Activated CD8-positive, alpha-beta T cell treated with anti-CD3 and anti-CD28 coated beads, Interleukin-2, amount 10 ng/mL, durations not matched to agents 7 days and 5 days (primary cell): ENCODE data around the gene SGK1. TPM values are rescaled to one million over a fixed set of nuclear protein-coding genes. Genes with fewer than 3 reads are reported as not detected.
"Not testable (repeated sequence)": the region's sequence is repeated elsewhere in the genome, so short reads cannot be mapped to it uniquely, and the experiment has no call there.

Source experiments
- ATAC-seq: fragments of 150-1000 bp; cut with Tn5 transposase; one replicate; pipeline ENCODE4 v1.10.0; 2021; ENCODE audit warnings: moderate library complexity
- CTCF ChIA-PET: fragments of 350-600 bp; sonication (Branson Sonifier 250); formaldehyde crosslinking; loops from one replicate; lab custom pipeline; 2021; ENCODE audit warnings: antibody characterized with exemption; lab: Charles Lee
- POLR2A ChIA-PET: fragments of 350-600 bp; sonication (Branson Sonifier 250); formaldehyde crosslinking; loops from one replicate; lab custom pipeline; 2021; ENCODE audit warnings: antibody characterized with exemption; lab: Charles Lee
- DNase-seq: peaks from one replicate; pipeline ENCODE4 v3.0.0-alpha.2; 2020
- H3K27ac Mint-ChIP-seq: one replicate; pipeline ENCODE4 v1.8.0; 2021; ENCODE audit warnings: mild to moderate bottlenecking, mixed read lengths
- H3K27me3 Mint-ChIP-seq: one replicate; pipeline ENCODE4 v1.8.0; 2021; ENCODE audit warnings: low read depth, mixed read lengths
- H3K36me3 Mint-ChIP-seq: one replicate; pipeline ENCODE4 v1.8.0; 2021; ENCODE audit warnings: low read depth, mixed read lengths
- H3K4me1 Mint-ChIP-seq: one replicate; pipeline ENCODE4 v1.8.0; 2021; ENCODE audit warnings: low read depth, mixed read lengths
- H3K4me3 Mint-ChIP-seq: one replicate; pipeline ENCODE4 v1.8.0; 2021; ENCODE audit warnings: mild to moderate bottlenecking, mixed read lengths
- H3K9me3 Mint-ChIP-seq: one replicate; pipeline ENCODE4 v1.8.0; 2022; ENCODE audit warnings: mixed read lengths; ENCODE audit not compliant: insufficient read depth
- total RNA-seq, 2 experiments: library from RNA; stranded (reverse); gene quantifications; one replicate each; pipeline ENCODE4 v1.2.3, GENCODE V29; 2021

SGK1 gene
- total RNA-seq, 2 experiments from 2014 or later = 21.2 to 23.2 TPM

GRCh38 chr6:134314006-134314821, 3.7 kb downstream of the SGK1 start:
- CTCF ChIA-PET = interaction anchor here (0.7 to 1.5 kb wide), 5 partner anchors 19 to 158 kb away, joined by 3 to 5 read pairs (median 3); no protein-coding TSS in a partner anchor
- peaks cover 27% of the 10 kb centered on the region for H3K4me1 Mint-ChIP-seq
- no peaks in the 10 kb centered on the region for H3K9me3 Mint-ChIP-seq
- DNase-seq (no peak), ATAC-seq (no peak)
- no peaks in the 10 kb centered on the region for H3K36me3 Mint-ChIP-seq
- no peak overlapping the region for H3K4me3 Mint-ChIP-seq
- POLR2A ChIA-PET = no interaction called here
- peaks cover 22% of the 10 kb centered on the region for H3K27me3 Mint-ChIP-seq
- H3K27ac Mint-ChIP-seq = no peak overlapping the region

- H3K9me3 Mint-ChIP-seq = no peaks in the 10 kb centered on the region
- peaks cover 15% of the 10 kb centered on the region for H3K27me3 Mint-ChIP-seq
- ATAC-seq (no peak), DNase-seq (no peak)
- CTCF ChIA-PET = no interaction called here
- peaks cover 15% of the 10 kb centered on the region for H3K4me1 Mint-ChIP-seq
- H3K4me3 Mint-ChIP-seq = no peak overlapping the region
- H3K27ac Mint-ChIP-seq = no peak overlapping the region
- H3K36me3 Mint-ChIP-seq = no peaks in the 10 kb centered on the region
- POLR2A ChIA-PET = no interaction called here
Measured at GRCh38 chr6:134312038-134312660, 5.8 kb downstream of the SGK1 start.

GRCh38 chr6:134310817-134311216, 7.1 kb downstream of the SGK1 start:
- Mint-ChIP-seq H3K27me3 (peaks cover 11% of the 10 kb centered on the region), H3K36me3 (no peaks in the 10 kb centered on the region), H3K4me1 (peaks cover 7% of the 10 kb centered on the region), H3K9me3 (no peaks in the 10 kb centered on the region), H3K27ac (no peak overlapping the region), H3K4me3 (no peak overlapping the region)
- ATAC-seq (no peak), DNase-seq (no peak)
- ChIA-PET CTCF (no interaction called here), POLR2A (no interaction called here)

GRCh38 chr6:134309983-134310605, 7.8 kb downstream of the SGK1 start:
- Mint-ChIP-seq H3K4me1 (peaks cover 10% of the 10 kb centered on the region), H3K9me3 (no peaks in the 10 kb centered on the region), H3K27me3 (peaks cover 11% of the 10 kb centered on the region), H3K36me3 (no peaks in the 10 kb centered on the region), H3K4me3 (no peak overlapping the region), H3K27ac (no peak overlapping the region)
- POLR2A ChIA-PET = no interaction called here
- CTCF ChIA-PET = no interaction called here
- ATAC-seq = no peak
- no peak for DNase-seq

- H3K9me3 Mint-ChIP-seq = no peaks in the 10 kb centered on the region
- ATAC-seq = no peak
- ChIA-PET POLR2A (no interaction called here), CTCF (interaction anchor here (2.2 kb wide), 1 partner anchor 8 kb away, joined by 6 read pairs; the partner anchor contains the start of gene SGK1)
- H3K27ac Mint-ChIP-seq = no peak overlapping the region
- H3K4me3 Mint-ChIP-seq = no peak overlapping the region
- DNase-seq = no peak
- H3K36me3 Mint-ChIP-seq = no peaks in the 10 kb centered on the region
- H3K27me3 Mint-ChIP-seq = peaks cover 11% of the 10 kb centered on the region
- peaks cover 13% of the 10 kb centered on the region for H3K4me1 Mint-ChIP-seq
Measured at GRCh38 chr6:134309227-134309626, 8.7 kb downstream of the SGK1 start.

- Mint-ChIP-seq H3K4me3 (no peak overlapping the region), H3K27me3 (peaks cover 11% of the 10 kb centered on the region), H3K4me1 (peaks cover 13% of the 10 kb centered on the region), H3K36me3 (no peaks in the 10 kb centered on the region), H3K27ac (no peak overlapping the region), H3K9me3 (no peaks in the 10 kb centered on the region)
- ChIA-PET CTCF (interaction anchor here (2.2 kb wide), 1 partner anchor 9 kb away, joined by 6 read pairs; the partner anchor contains the start of gene SGK1), POLR2A (no interaction called here)
- ATAC-seq (no peak), DNase-seq (no peak)
Measured at GRCh38 chr6:134308800-134309199, 9.1 kb downstream of the SGK1 start.

- Mint-ChIP-seq H3K4me1 (peaks cover 7% of the 10 kb centered on the region), H3K36me3 (no peaks in the 10 kb centered on the region), H3K4me3 (no peak overlapping the region), H3K27me3 (peaks cover 4% of the 10 kb centered on the region), H3K9me3 (no peaks in the 10 kb centered on the region), H3K27ac (no peak overlapping the region)
- ChIA-PET POLR2A (interaction anchor here (0.7 kb wide), 1 partner anchor 41 kb away, joined by 4 read pairs; no protein-coding TSS in a partner anchor), CTCF (interaction anchor here (1.1 to 2.2 kb wide), 3 partner anchors 9 to 134 kb away, joined by 4 to 6 read pairs (median 5); partner anchors contain the start of gene SGK1)
- ATAC-seq (no peak), DNase-seq (no peak)
Measured at GRCh38 chr6:134307870-134308269, 10.0 kb downstream of the SGK1 start.

GRCh38 chr6:134307075-134307474, 10.8 kb downstream of the SGK1 start:
- Mint-ChIP-seq H3K4me3 (no peak overlapping the region), H3K27me3 (peaks cover 4% of the 10 kb centered on the region), H3K36me3 (no peaks in the 10 kb centered on the region), H3K27ac (no peak overlapping the region), H3K4me1 (peaks cover 7% of the 10 kb centered on the region), H3K9me3 (no peaks in the 10 kb centered on the region)
- ATAC-seq = no peak
- no peak for DNase-seq
- ChIA-PET POLR2A (no interaction called here), CTCF (interaction anchor here (1.1 to 2.2 kb wide), 2 partner anchors 10 to 133 kb away, joined by 5 to 6 read pairs; partner anchors contain the start of gene SGK1)

- H3K27ac Mint-ChIP-seq, H3K27me3 Mint-ChIP-seq, H3K4me3 Mint-ChIP-seq, DNase-seq, H3K36me3 Mint-ChIP-seq, H3K9me3 Mint-ChIP-seq, CTCF ChIA-PET, ATAC-seq: not testable (repeated sequence)
- POLR2A ChIA-PET = interaction anchor here (0.6 kb wide), 1 partner anchor 46 kb away, joined by 3 read pairs; no protein-coding TSS in a partner anchor
- peaks cover 10% of the 10 kb centered on the region for H3K4me1 Mint-ChIP-seq
Measured at GRCh38 chr6:134304381-134304780, 13.5 kb downstream of the SGK1 start.

- ATAC-seq (no peak), DNase-seq (no peak)
- Mint-ChIP-seq H3K27me3 (no peaks in the 10 kb centered on the region), H3K4me3 (no peak overlapping the region), H3K4me1 (peaks cover 10% of the 10 kb centered on the region), H3K27ac (no peak overlapping the region), H3K9me3 (no peaks in the 10 kb centered on the region), H3K36me3 (no peaks in the 10 kb centered on the region)
- CTCF ChIA-PET = no interaction called here
- POLR2A ChIA-PET = interaction anchor here (0.6 kb wide), 1 partner anchor 46 kb away, joined by 3 read pairs; no protein-coding TSS in a partner anchor
Measured at GRCh38 chr6:134303891-134304290, 14.0 kb downstream of the SGK1 start.

- Mint-ChIP-seq H3K9me3 (no peaks in the 10 kb centered on the region), H3K27me3 (no peaks in the 10 kb centered on the region), H3K36me3 (no peaks in the 10 kb centered on the region), H3K4me1 (peaks cover 8% of the 10 kb centered on the region), H3K27ac (no peak overlapping the region), H3K4me3 (no peak overlapping the region)
- ChIA-PET POLR2A (no interaction called here), CTCF (interaction anchor here (0.6 kb wide), 1 partner anchor 168 kb away, joined by 3 read pairs; no protein-coding TSS in a partner anchor)
- ATAC-seq (no peak), DNase-seq (no peak)
Measured at GRCh38 chr6:134299236-134299635, 18.7 kb downstream of the SGK1 start.
